ENCODE results near the gene H3-3A.
A peak's percentile ranks its signal among the peaks of the same experiment; 100 is the strongest.

H3-3A gene

DNA sequence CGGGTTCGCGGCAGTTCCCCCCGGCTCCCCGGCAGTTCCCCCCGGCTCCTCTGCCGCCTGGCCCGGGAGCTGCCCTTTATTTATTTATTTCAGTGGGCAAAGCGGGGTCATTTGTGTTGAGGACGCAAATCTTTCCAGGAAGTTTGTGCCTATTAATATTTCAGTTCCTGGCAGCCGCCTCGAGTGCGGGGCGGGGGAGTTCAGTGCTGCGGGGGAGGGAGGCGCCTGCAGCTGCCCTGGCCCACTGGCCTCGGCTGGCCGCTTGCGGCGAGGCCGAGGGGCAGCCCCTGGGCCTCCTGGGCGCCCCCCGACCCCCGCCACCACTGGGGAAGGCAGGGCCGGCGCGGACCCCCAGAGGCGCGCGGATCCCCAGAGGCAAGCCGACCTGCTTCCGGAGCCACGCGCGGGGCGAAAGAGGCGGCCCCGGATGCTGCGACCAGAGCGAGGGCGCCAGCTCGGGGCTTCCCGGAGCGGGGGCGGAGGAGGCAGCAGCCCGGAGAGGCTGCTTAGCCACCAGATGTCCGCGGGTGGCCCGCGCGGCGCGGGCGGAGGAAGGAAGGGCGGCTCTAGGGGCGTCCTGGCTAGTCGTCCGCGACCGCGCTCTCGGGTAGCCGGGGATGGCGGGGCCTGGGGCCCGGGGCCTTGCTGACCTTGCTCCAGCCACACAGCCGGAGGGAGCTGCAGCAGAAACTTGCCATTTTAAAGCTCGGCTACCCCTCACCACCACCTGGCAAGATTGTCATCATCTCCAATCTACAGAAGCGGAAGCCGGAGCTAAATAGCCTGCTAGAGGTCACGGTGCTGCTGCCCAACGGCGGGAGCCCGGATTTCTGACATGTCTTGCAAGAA lies 48.0 kb downstream of the H3-3A start:
- peak; percentile 52 for DNase-seq (ENCODE audit: low read depth, low spot score)

- no peak for DNase-seq (ENCODE audit: low read depth, low spot score)
These were observed 48.8 kb downstream of the H3-3A start for GRCh38 chr1:226111098-226111882.

DNA sequence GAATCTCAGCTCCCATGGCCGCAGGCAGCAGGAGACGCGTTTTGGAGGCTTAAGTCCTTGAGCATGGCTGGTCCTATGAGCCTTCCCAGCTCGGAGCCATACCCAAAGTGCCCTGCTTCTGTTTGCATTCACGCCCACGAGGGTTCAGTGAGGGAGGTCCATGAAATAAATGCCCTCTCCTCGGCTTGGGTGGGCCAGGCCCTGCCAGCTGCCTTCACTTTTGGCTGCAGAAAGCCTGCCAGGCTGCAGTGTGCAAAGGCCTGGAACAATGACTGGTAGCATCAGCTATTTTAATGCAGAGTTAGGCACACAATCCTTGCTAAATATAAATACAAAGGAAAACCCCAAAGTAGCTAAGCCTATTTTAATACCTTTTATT lies 49.4 kb downstream of the H3-3A start:
- DNase-seq (ENCODE audit: low read depth, low spot score): no peak

DNA sequence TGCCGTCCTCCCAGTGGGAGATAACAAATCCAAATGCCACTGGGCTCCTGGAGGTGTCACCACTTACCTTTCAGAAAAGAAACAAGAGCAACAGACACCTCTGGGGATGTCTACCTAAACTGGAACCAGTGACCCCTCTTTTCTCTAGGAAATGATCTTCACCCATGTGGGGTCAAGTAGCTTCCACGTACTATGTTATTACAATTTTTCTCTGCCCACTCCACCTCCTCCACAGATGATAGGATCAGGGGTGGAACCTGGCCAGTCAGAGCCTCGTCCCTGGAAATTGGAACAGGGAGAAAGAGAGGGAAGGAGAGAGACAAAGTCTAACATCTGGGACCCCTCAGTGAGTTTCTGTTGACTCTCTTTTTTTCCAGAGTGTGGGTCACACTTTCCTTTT lies 50.1 kb downstream of the H3-3A start:
- DNase-seq (ENCODE audit: low read depth, low spot score): no peak

- no peak for DNase-seq (ENCODE audit: low read depth, low spot score)
These were observed 54.2 kb downstream of the H3-3A start for GRCh38 chr1:226116673-226117072.

GRCh38 chr1:226117330-226117729 lies 54.8 kb downstream of the H3-3A start:
- no peak for DNase-seq (ENCODE audit: low read depth, low spot score)

DNA sequence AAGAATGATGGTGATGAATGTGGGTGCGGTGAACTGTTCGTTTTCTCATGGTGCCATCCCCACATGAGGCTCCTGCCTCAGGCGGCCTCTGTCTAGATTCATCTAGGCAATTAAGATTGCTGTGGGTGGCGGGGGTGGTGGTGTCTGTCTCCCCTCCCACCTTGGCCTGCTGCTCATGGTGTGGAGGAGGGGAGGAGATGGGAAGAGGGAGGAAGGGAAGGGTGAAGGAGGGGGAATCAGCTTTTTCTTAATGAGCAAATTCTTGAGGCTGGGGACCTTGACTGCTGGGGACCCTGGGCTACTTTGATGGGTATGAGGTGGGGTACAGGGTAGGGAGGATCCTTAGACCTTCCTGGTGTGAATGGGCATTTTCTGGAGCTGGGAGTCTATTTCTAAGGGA lies 55.8 kb downstream of the H3-3A start:
- no peak for DNase-seq (ENCODE audit: low read depth, low spot score)

DNA sequence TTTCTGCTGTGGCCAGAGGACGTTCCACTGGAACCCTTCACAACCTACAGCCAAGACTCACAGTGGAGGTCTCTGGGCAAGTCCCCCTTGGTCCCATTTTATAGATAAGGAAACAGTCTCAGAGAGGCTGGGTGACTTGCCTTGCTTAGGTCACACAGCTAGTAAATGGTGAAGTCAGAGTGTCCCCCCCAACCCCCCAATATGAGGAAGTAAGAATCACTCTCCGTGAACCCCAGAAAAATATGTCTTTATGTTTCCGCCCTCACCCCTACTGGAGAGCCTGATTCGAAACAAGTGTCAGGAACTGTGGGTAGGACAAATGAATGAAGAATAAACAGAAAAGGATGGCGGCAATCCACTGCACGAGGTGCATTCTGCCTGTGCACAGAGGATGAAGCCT lies 56.7 kb downstream of the H3-3A start:
- no peak for DNase-seq (ENCODE audit: low read depth, low spot score)

GRCh38 chr1:226120398-226120797 lies 57.9 kb downstream of the H3-3A start:
- DNase-seq (ENCODE audit: low read depth, low spot score): no peak

DNA sequence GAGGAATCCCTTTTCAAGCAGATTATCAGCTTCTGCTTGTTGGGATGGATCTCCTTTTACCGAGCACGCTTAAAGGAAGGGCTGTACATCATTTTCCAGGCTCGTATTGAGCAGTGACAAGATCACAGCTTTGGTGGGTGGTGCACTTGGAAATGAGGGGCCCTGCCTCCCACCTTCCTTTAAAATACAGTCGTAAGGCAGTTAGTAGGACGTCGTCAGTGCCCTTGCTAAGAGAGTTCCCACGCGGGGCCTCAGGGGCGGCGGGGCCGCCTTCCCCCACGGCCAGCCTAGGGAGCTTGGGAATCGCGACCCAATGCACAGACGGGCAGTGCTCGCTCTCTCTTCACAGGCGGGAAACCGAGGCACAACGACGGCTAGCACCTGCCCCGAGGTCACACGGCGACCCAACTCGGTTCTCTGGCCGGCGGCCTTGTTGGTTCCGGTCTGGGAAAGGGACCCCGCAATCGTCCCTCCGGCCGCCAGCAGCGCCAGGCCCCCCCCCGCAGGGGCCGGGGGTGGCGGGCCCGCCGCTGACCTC lies 58.6 kb downstream of the H3-3A start:
- no peak for DNase-seq (ENCODE audit: low read depth, low spot score)

Measured in ELF-1 (cell line).